ENCODE results near the gene GRIK4. TPM values are rescaled to one million over a fixed set of nuclear protein-coding genes. Genes with fewer than 3 reads are reported as not detected.

GRIK4 gene
- total RNA-seq, 1 donor from 2014 or later, result 0.89 TPM

- H3K4me3 Mint-ChIP-seq, result no peak overlapping the region
- H3K27ac Mint-ChIP-seq (ENCODE audit: unreplicated experiment), result no peak overlapping the region
- TF ChIP-seq CTCF (conservative IDR thresholded peaks at IDR 0.05), result no peak
- DNase-seq (ENCODE audit: low read depth, low spot score), result no peak
- no peaks in the 10 kb centered on the region for H3K9me3 Mint-ChIP-seq
- peaks cover 2% of the 10 kb centered on the region for H3K4me1 Mint-ChIP-seq
- no peaks in the 10 kb centered on the region for H3K36me3 Mint-ChIP-seq (ENCODE audit: low read depth)
- H3K27me3 Mint-ChIP-seq (ENCODE audit: low read depth), result no peaks in the 10 kb centered on the region
These were observed 341.9 kb downstream of the GRIK4 start for GRCh38 chr11:120853435-120853834.

- Mint-ChIP-seq H3K4me1 (peaks cover 9% of the 10 kb centered on the region), H3K27me3 (ENCODE audit: low read depth) (no peaks in the 10 kb centered on the region), H3K9me3 (no peaks in the 10 kb centered on the region), H3K4me3 (no peak overlapping the region), H3K27ac (ENCODE audit: unreplicated experiment) (no peak overlapping the region), H3K36me3 (ENCODE audit: low read depth) (no peaks in the 10 kb centered on the region)
- TF ChIP-seq CTCF (conservative IDR thresholded peaks at IDR 0.05), result no peak
- no peak for DNase-seq (ENCODE audit: low read depth, low spot score)
These were observed 343.4 kb downstream of the GRIK4 start for GRCh38 chr11:120854988-120855387.

- TF ChIP-seq CTCF (conservative IDR thresholded peaks at IDR 0.05), result no peak
- H3K9me3 Mint-ChIP-seq, result no peaks in the 10 kb centered on the region
- H3K4me1 Mint-ChIP-seq, result peaks cover 9% of the 10 kb centered on the region
- H3K27ac Mint-ChIP-seq (ENCODE audit: unreplicated experiment), result no peak overlapping the region
- no peak overlapping the region for H3K4me3 Mint-ChIP-seq
- DNase-seq (ENCODE audit: low read depth, low spot score), result no peak
- no peaks in the 10 kb centered on the region for H3K27me3 Mint-ChIP-seq (ENCODE audit: low read depth)
- no peaks in the 10 kb centered on the region for H3K36me3 Mint-ChIP-seq (ENCODE audit: low read depth)
These were observed 346.0 kb downstream of the GRIK4 start for GRCh38 chr11:120857508-120857907.

- Mint-ChIP-seq H3K4me3 (no peak overlapping the region), H3K27ac (ENCODE audit: unreplicated experiment) (no peak overlapping the region), H3K36me3 (ENCODE audit: low read depth) (no peaks in the 10 kb centered on the region), H3K4me1 (peaks cover 16% of the 10 kb centered on the region), H3K9me3 (no peaks in the 10 kb centered on the region), H3K27me3 (ENCODE audit: low read depth) (no peaks in the 10 kb centered on the region)
- no peak for DNase-seq (ENCODE audit: low read depth, low spot score)
- no peak for TF ChIP-seq CTCF (conservative IDR thresholded peaks at IDR 0.05)
These were observed 347.2 kb downstream of the GRIK4 start for GRCh38 chr11:120858740-120859139.

- Mint-ChIP-seq H3K36me3 (ENCODE audit: low read depth) (no peaks in the 10 kb centered on the region), H3K9me3 (no peaks in the 10 kb centered on the region), H3K4me3 (no peak overlapping the region), H3K4me1 (peaks cover 16% of the 10 kb centered on the region), H3K27me3 (ENCODE audit: low read depth) (no peaks in the 10 kb centered on the region), H3K27ac (ENCODE audit: unreplicated experiment) (no peak overlapping the region)
- no peak for TF ChIP-seq CTCF (conservative IDR thresholded peaks at IDR 0.05)
- no peak for DNase-seq (ENCODE audit: low read depth, low spot score)
These were observed 348.2 kb downstream of the GRIK4 start for GRCh38 chr11:120859552-120860295.
